Measurements from ENCODE around the gene TNK1.

Gene TNK1

DNA sequence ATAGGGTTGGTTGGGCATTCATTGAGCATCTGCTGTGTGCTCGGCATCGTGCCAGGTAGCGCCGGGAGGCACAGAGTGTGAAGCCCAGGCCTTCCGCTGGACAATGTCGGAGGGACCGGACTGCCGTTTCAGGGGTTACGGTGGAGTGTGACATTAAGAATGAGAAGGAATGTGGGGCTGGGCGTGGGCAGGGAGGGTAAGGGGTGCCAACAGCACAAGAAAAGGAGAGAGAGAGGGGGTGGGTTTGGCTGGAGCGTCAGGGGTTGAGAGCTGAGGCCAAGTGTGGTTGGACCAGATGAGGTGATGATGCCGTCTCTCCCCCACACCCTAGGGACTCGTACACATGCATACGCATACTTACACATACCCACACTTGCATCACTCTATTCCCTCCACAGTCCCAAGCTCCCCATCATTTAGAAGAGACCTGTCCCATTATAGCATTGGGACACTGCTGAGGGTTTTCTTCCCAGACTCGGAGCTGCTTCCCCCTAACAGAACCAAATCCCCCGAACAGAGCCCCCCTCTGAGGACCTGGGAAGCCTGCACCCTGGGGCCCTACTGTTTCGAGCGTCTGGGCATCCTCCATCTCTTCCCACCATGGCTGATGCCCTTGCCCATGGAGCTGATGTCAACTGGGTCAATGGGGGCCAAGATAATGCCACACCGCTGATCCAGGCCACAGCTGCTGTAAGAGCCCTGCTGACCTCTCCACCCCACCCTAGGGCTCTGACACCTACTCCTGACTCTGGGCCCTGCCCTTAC lies 32.2 kb upstream of the TNK1 start:
- Histone ChIP-seq H3K4me3 (replicated peaks; ENCODE audit: insufficient read depth, low read length) (no peak overlapping the region), H3K27me3 (ENCODE audit: insufficient read depth, poor library complexity, severe bottlenecking) (no peaks in the 10 kb centered on the region), H3K27ac (replicated peaks) (no peak overlapping the region)
- no peak for DNase-seq (ENCODE audit: low read depth in 1 of 2, low spot score in 1 of 2)
- TF ChIP-seq GABPA (IDR thresholded peaks at IDR 0.05; ENCODE audit: low read depth) (no peak), SPI1 (IDR thresholded peaks at IDR 0.05; ENCODE audit: borderline replicate concordance, low read depth) (no peak), POLR2AphosphoS5 (IDR thresholded peaks at IDR 0.05; ENCODE audit: low read depth) (no peak)
- TF ChIP-seq, protein P1, sequence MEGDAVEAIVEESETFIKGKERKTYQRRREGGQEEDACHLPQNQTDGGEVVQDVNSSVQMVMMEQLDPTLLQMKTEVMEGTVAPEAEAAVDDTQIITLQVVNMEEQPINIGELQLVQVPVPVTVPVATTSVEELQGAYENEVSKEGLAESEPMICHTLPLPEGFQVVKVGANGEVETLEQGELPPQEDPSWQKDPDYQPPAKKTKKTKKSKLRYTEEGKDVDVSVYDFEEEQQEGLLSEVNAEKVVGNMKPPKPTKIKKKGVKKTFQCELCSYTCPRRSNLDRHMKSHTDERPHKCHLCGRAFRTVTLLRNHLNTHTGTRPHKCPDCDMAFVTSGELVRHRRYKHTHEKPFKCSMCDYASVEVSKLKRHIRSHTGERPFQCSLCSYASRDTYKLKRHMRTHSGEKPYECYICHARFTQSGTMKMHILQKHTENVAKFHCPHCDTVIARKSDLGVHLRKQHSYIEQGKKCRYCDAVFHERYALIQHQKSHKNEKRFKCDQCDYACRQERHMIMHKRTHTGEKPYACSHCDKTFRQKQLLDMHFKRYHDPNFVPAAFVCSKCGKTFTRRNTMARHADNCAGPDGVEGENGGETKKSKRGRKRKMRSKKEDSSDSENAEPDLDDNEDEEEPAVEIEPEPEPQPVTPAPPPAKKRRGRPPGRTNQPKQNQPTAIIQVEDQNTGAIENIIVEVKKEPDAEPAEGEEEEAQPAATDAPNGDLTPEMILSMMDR (IDR thresholded peaks at IDR 0.05; ENCODE audit: insufficient read depth, low read length): no peak
- TF ChIP-seq, protein P2, sequence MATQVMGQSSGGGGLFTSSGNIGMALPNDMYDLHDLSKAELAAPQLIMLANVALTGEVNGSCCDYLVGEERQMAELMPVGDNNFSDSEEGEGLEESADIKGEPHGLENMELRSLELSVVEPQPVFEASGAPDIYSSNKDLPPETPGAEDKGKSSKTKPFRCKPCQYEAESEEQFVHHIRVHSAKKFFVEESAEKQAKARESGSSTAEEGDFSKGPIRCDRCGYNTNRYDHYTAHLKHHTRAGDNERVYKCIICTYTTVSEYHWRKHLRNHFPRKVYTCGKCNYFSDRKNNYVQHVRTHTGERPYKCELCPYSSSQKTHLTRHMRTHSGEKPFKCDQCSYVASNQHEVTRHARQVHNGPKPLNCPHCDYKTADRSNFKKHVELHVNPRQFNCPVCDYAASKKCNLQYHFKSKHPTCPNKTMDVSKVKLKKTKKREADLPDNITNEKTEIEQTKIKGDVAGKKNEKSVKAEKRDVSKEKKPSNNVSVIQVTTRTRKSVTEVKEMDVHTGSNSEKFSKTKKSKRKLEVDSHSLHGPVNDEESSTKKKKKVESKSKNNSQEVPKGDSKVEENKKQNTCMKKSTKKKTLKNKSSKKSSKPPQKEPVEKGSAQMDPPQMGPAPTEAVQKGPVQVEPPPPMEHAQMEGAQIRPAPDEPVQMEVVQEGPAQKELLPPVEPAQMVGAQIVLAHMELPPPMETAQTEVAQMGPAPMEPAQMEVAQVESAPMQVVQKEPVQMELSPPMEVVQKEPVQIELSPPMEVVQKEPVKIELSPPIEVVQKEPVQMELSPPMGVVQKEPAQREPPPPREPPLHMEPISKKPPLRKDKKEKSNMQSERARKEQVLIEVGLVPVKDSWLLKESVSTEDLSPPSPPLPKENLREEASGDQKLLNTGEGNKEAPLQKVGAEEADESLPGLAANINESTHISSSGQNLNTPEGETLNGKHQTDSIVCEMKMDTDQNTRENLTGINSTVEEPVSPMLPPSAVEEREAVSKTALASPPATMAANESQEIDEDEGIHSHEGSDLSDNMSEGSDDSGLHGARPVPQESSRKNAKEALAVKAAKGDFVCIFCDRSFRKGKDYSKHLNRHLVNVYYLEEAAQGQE (IDR thresholded peaks at IDR 0.05; ENCODE audit: insufficient replicate concordance, low read depth): no peak

DNA sequence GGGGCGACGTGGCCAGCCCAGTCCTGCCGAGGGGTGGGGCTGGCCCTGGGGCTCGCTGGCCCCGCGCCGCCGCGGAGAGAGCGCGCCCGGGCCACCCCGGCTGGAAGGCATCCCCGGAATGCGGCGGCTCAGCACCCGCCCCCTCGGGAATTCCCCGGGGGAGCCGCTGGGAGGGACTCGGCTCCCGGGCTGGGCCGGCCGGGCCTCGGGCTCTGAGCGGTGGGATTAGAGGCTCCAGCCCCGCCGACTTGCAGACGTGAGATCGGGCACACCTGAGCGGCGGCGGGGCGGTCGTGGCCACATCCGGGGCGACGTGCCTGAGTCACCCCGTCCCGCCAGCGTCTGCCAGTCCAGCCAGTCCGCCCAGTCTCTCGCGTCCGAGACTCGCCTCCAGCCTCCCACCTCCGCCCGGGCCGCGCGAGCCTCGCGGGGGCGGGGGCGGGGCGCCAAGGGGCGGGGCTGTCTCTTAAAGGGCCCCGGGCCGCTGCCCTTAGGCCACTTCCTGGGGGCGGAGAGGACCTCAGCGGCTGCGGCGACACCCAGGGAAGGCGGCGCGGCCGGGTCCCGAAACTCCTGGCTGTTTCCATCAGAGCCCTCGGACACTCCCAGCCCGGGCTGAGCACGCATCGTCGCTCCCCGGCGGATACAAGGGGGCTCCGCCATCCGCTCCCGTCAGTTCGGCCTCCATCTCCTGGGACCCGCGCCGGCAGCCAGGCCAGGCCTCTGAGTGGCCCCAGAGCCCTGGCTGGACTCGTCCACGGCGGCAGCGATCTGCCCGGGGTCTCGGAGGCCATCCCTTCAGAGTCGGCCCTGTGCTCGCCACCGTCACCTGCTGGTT lies 29.0 kb upstream of the TNK1 start, which contains the start of gene KCTD11:
KCTD11 (plus strand) TSS at position 498 of the 838 bp plus-strand sequence.
- TF ChIP-seq GABPA (IDR thresholded peaks at IDR 0.05; ENCODE audit: low read depth): no peak
- TF ChIP-seq, protein P1 (IDR thresholded peaks at IDR 0.05; ENCODE audit: insufficient read depth, low read length): no peak
- no peak for TF ChIP-seq SPI1 (IDR thresholded peaks at IDR 0.05; ENCODE audit: borderline replicate concordance, low read depth)
- TF ChIP-seq, protein P2 (IDR thresholded peaks at IDR 0.05; ENCODE audit: insufficient replicate concordance, low read depth): no peak
- no peak for TF ChIP-seq POLR2AphosphoS5 (IDR thresholded peaks at IDR 0.05; ENCODE audit: low read depth)
- Histone ChIP-seq H3K4me3 (replicated peaks; ENCODE audit: insufficient read depth, low read length) (no peak within 1 kb of the TSS), H3K27me3 (ENCODE audit: insufficient read depth, poor library complexity, severe bottlenecking) (no peaks in the 10 kb centered on the region), H3K27ac (replicated peaks) (no peak within 1 kb of the TSS)
- no peak for DNase-seq (ENCODE audit: low read depth in 1 of 2, low spot score in 1 of 2)

DNA sequence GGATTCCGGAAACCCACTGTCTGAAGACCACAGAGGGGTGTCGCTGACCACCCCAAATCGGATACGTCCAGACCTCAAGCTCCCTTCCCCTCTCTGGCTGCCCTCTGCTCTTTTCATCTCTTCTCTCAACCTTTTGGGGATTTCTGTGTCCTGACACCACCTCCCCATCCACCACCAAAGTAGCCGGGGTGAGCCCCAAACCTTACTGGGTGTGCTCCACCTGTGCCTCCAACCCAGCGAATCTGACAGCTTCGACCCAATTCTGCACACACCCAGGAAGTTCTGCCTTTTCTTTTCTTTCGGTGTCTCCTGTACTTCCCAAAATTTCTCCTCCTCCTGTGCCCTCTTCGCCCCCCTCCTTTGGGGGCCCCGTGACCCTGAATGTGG lies 28.4 kb upstream of the TNK1 start:
- DNase-seq (ENCODE audit: low read depth in 1 of 2, low spot score in 1 of 2): no peak
- H3K4me3 ChIP-seq (replicated peaks; ENCODE audit: insufficient read depth, low read length): no peak overlapping the region
- H3K27ac ChIP-seq (replicated peaks): no peak overlapping the region
- H3K27me3 ChIP-seq (ENCODE audit: insufficient read depth, poor library complexity, severe bottlenecking): no peaks in the 10 kb centered on the region
- TF ChIP-seq, protein P1 (IDR thresholded peaks at IDR 0.05; ENCODE audit: insufficient read depth, low read length): no peak

Data from HL-60 (cell line).